IMR-90 (cell line): Measurements from ENCODE around the gene ZNF618. TPM values are rescaled to one million over a fixed set of nuclear protein-coding genes. Genes with fewer than 3 reads are reported as not detected.

ENCODE experiments used
- ATAC-seq: fragments of 200-7000 bp; cut with Tn5 transposase; 2 replicates; pipeline ENCODE4 v1.9.1; 2020; ENCODE audit warnings: low read depth, mild to moderate bottlenecking, moderate library complexity
- BruUV-seq: library from RNA; stranded (reverse); fragments of 400-500 nt; replicated peaks from 2 replicates; lab custom pipeline; 2021; lab: Mats Ljungman, UMichigan
- CTCF ChIA-PET: fragments of 300-600 bp; formaldehyde crosslinking; extraction: SDS; loops from one replicate; lab custom pipeline; 2021; ENCODE audit warnings: antibody characterized with exemption; lab: Yijun Ruan, JAX
- POLR2A ChIA-PET: fragments of 300-600 bp; sonication (Branson Sonifier 250); formaldehyde crosslinking; loops from one replicate; lab custom pipeline; 2022; ENCODE audit warnings: antibody characterized with exemption; ENCODE audit not compliant: unreplicated experiment; lab: Charles Lee
- DNase-seq: peaks from one replicate; pipeline ENCODE4 v3.0.0; 2013
- H2AFZ ChIP-seq: replicated peaks from 2 replicates; pipeline ENCODE3; 2013; ENCODE audit warnings: low read length, mild to moderate bottlenecking; ENCODE audit not compliant: poor library complexity
- H2AK5ac ChIP-seq: 2 replicates; pipeline ENCODE4 v1.6.1; 2013; ENCODE audit warnings: low read depth, low read length, inconsistent platforms
- H2AK9ac ChIP-seq: replicated peaks from 2 replicates; pipeline ENCODE3; 2013; ENCODE audit warnings: mild to moderate bottlenecking, low read depth, low read length, moderate library complexity; ENCODE audit not compliant: poor library complexity
- H2BK120ac ChIP-seq: 2 replicates; pipeline ENCODE4 v1.6.1; 2013; ENCODE audit warnings: low read depth, low read length, inconsistent platforms
- H2BK15ac ChIP-seq: 3 replicates; pipeline ENCODE4 v1.6.1; 2013; ENCODE audit warnings: low read depth, low read length, inconsistent platforms
- H2BK20ac ChIP-seq: 2 replicates; pipeline ENCODE4 v1.6.1; 2013; ENCODE audit warnings: low read depth, mild to moderate bottlenecking, inconsistent platforms, low read length, moderate library complexity
- H2BK5ac ChIP-seq: 2 replicates; pipeline ENCODE4 v1.6.1; 2013; ENCODE audit warnings: mild to moderate bottlenecking, low read depth, low read length, inconsistent platforms; ENCODE audit not compliant: poor library complexity, severe bottlenecking
- H3K14ac ChIP-seq: replicated peaks from 2 replicates; pipeline ENCODE4 v1.6.1; 2013; ENCODE audit warnings: low read depth, low read length, inconsistent platforms
- H3K18ac ChIP-seq: 2 replicates; pipeline ENCODE4 v1.6.1; 2013; ENCODE audit warnings: low read depth, low read length, control low read depth
- H3K23ac ChIP-seq: 2 replicates; pipeline ENCODE4 v1.6.1; 2013; ENCODE audit warnings: low read depth, low read length, inconsistent platforms
- H3K27ac ChIP-seq: 2 replicates; pipeline ENCODE4 v1.5.1; 2013; ENCODE audit warnings: mild to moderate bottlenecking, control low read depth, low read length; ENCODE audit not compliant: insufficient read depth
- H3K27me3 ChIP-seq: 2 replicates; pipeline ENCODE4 v1.6.1; 2013; ENCODE audit warnings: low read length; ENCODE audit not compliant: control insufficient read depth, insufficient read depth
- H3K36me3 ChIP-seq: 2 replicates; pipeline ENCODE4 v1.6.1; 2013; ENCODE audit warnings: low read length, mixed read lengths; ENCODE audit not compliant: control insufficient read depth, insufficient read depth
- H3K4ac ChIP-seq: 2 replicates; pipeline ENCODE4 v1.6.1; 2013; ENCODE audit warnings: low read depth, low read length, inconsistent platforms
- H3K4me1 ChIP-seq: 2 replicates; pipeline ENCODE4 v1.6.1; 2013; ENCODE audit warnings: low read length, mixed read lengths; ENCODE audit not compliant: control insufficient read depth, insufficient read depth
- H3K4me2 ChIP-seq: 2 replicates; pipeline ENCODE4 v1.6.1; 2013; ENCODE audit warnings: low read depth, mild to moderate bottlenecking, control low read depth, low read length, moderate library complexity
- H3K4me3 ChIP-seq: 2 replicates; pipeline ENCODE4 v1.5.1; 2013; ENCODE audit warnings: low read depth, mild to moderate bottlenecking, control low read depth, low read length, moderate library complexity; ENCODE audit not compliant: insufficient read depth
- H3K56ac ChIP-seq: 2 replicates; pipeline ENCODE4 v1.6.1; 2013; ENCODE audit warnings: low read length, inconsistent platforms; ENCODE audit not compliant: insufficient read depth; ENCODE audit errors: extremely low read depth
- H3K79me1 ChIP-seq, 2 experiments: 2 replicates each; pipeline ENCODE4 v1.6.1; 2013; ENCODE audit warnings: low read length in 2 of 2, inconsistent platforms in 1 of 2, low read depth in 1 of 2
- H3K9ac ChIP-seq: 2 replicates; pipeline ENCODE4 v1.6.1; 2013; ENCODE audit warnings: low read depth, low read length, control low read depth
- H3K9me1 ChIP-seq: 2 replicates; pipeline ENCODE4 v1.6.1; 2013; ENCODE audit warnings: low read length, inconsistent platforms; ENCODE audit not compliant: insufficient read depth
- H3K9me3 ChIP-seq: 2 replicates; pipeline ENCODE4 v1.6.1; 2013; ENCODE audit warnings: low read length; ENCODE audit not compliant: control insufficient read depth, insufficient read depth
- H4K20me1 ChIP-seq: 2 replicates; pipeline ENCODE4 v1.6.1; 2013; ENCODE audit warnings: low read length, inconsistent platforms; ENCODE audit not compliant: insufficient read depth
- H4K5ac ChIP-seq: 2 replicates; pipeline ENCODE4 v1.6.1; 2013; ENCODE audit warnings: mild to moderate bottlenecking, low read depth, low read length, control low read depth
- H4K8ac ChIP-seq, 2 experiments: 2 replicates each; pipeline ENCODE4 v1.6.1; 2013; ENCODE audit warnings: low read depth in 2 of 2, low read length in 2 of 2, control low read depth in 1 of 2, inconsistent platforms in 1 of 2
- H4K91ac ChIP-seq: 2 replicates; pipeline ENCODE4 v1.6.1; 2013; ENCODE audit warnings: low read depth, low read length, inconsistent platforms; ENCODE audit not compliant: insufficient read depth
- CEBPB ChIP-seq: IDR thresholded peaks from 2 replicates; pipeline ENCODE4 v1.6.1; 2012; ENCODE audit warnings: low read depth, low read length, improper control_type of control experiment
- CTCF ChIP-seq: conservative IDR thresholded peaks from 2 replicates; pipeline ENCODE4 v1.5.1; 2012; ENCODE audit warnings: mild to moderate bottlenecking, low read depth, low read length, improper control_type of control experiment
- WGBS, 2 experiments: methylation state at CpG; one replicate each; pipeline versions ENCODE4 v1.1.5 to v1.1.7; 2013; ENCODE audit warnings: missing lambda C conversion rate in 2 of 2; ENCODE audit not compliant: insufficient read length in 1 of 2; ENCODE audit errors: extremely low coverage in 2 of 2; 5-methylcytosine and 5-hydroxymethylcytosine counted together
- dilution Hi-C: fragments of 300-500 bp; cut with HindIII; formaldehyde crosslinking; loops from one replicate; pipeline ENCODE4 v1.14.3; 2018; ENCODE audit warnings: low sequenced_read_pairs; ENCODE audit not compliant: unreplicated experiment
- in situ Hi-C: fragments of 300-500 bp; cut with MboI; formaldehyde crosslinking; loops from 3 replicates; pipeline ENCODE4 v1.14.3; 2019; ENCODE audit warnings: low sequenced_read_pairs, inconsistent platforms, mixed read lengths
- intact Hi-C: fragments of 100-400 bp; cut with micrococcal nuclease; formaldehyde crosslinking; loops from 2 replicates; pipeline ENCODE4 v1.10.0; 2022
- polyA plus RNA-seq, 3 experiments: library from polyadenylated mRNA; depleted of rRNA; stranded (reverse); fragments of >200 nt; gene quantifications; 2 replicates each; pipeline ENCODE4 v1.2.3, GENCODE V29; 2012; ENCODE audit warnings: low replicate concordance in 1 of 3
- total RNA-seq: library from RNA; depleted of rRNA; stranded (reverse); fragments of >200 nt; gene quantifications from 2 replicates; pipeline ENCODE4 v1.2.3, GENCODE V29; 2012

The ZNF618 gene
- total and polyA plus RNA-seq, 2 of the 4 experiments (the other 2 are of a cell fraction), result 8.2 to 9.4 TPM

GRCh38 chr9:114093761-114094505, 217.8 kb downstream of the ZNF618 start:
- TF ChIP-seq CEBPB, result no peak
- TF ChIP-seq CTCF, result no peak
- intact Hi-C loops, result no loop called here
- Histone ChIP-seq H4K8ac (no peak overlapping the region), H4K20me1 (no peaks in the 10 kb centered on the region), H2AK9ac (no peak overlapping the region), H3K27me3 (peaks cover 67% of the 10 kb centered on the region), H3K4me2 (no peak overlapping the region), H3K18ac (no peak overlapping the region), H2BK15ac (no peak overlapping the region), H3K27ac (no peak overlapping the region), H4K91ac (no peak overlapping the region), H3K4me3 (no peak overlapping the region), H2BK120ac (no peak overlapping the region), H3K36me3 (no peaks in the 10 kb centered on the region), H3K4me1 (no peaks in the 10 kb centered on the region), H4K5ac (no peak overlapping the region), H3K4ac (no peak overlapping the region), H2AFZ (no peak overlapping the region), H3K14ac (no peak overlapping the region), H2BK20ac (no peak overlapping the region), H3K9ac (no peak overlapping the region), H3K23ac (no peak overlapping the region), H3K56ac (no peak overlapping the region), H3K9me1 (no peaks in the 10 kb centered on the region), H3K9me3 (no peaks in the 10 kb centered on the region), H2BK5ac (no peak overlapping the region), H3K79me1 (no peaks in the 10 kb centered on the region), H2AK5ac (no peak overlapping the region)
- no TSS peak for BruUV-seq
- ChIA-PET POLR2A (no interaction called here), CTCF (interaction anchor here (1.0 kb wide), 1 partner anchor 14 kb away, joined by 3 read pairs; no protein-coding TSS in a partner anchor)
- 79% methylated on average over 5 of the region's 9 CpGs; no CpG with 5 or more reads in 1 of the 2 experiments for WGBS, 2 experiments
- in situ Hi-C loops, result no loop called here
- dilution Hi-C loops, result no loop called here
- no peak for ATAC-seq
- DNase-seq, result no peak
